Subcutaneous adipose tissue (tissue), 4 donors: ENCODE measurements around the gene ELK3. TPM values are rescaled to one million over a fixed set of nuclear protein-coding genes. Genes with fewer than 3 reads are reported as not detected.

Experiments
- total RNA-seq, 4 donors: library from RNA; depleted of rRNA; stranded (reverse); fragments of >200 nt; gene quantifications; one replicate each; pipeline ENCODE4 v1.1.0, GENCODE V29; 2016
- TF ChIP-seq, protein P1 (sequence below): fragments of 450-650 bp; IDR thresholded peaks from one replicate; pipeline ENCODE4 v1.5.1; 2016; ENCODE audit warnings: low read depth, mild to moderate bottlenecking, control low read depth, antibody characterized with exemption, moderate library complexity

The ELK3 gene
- total RNA-seq, 4 donors from 2014 or later: 15.9 to 37.3 (median 24.9) TPM

- TF ChIP-seq, protein P1, sequence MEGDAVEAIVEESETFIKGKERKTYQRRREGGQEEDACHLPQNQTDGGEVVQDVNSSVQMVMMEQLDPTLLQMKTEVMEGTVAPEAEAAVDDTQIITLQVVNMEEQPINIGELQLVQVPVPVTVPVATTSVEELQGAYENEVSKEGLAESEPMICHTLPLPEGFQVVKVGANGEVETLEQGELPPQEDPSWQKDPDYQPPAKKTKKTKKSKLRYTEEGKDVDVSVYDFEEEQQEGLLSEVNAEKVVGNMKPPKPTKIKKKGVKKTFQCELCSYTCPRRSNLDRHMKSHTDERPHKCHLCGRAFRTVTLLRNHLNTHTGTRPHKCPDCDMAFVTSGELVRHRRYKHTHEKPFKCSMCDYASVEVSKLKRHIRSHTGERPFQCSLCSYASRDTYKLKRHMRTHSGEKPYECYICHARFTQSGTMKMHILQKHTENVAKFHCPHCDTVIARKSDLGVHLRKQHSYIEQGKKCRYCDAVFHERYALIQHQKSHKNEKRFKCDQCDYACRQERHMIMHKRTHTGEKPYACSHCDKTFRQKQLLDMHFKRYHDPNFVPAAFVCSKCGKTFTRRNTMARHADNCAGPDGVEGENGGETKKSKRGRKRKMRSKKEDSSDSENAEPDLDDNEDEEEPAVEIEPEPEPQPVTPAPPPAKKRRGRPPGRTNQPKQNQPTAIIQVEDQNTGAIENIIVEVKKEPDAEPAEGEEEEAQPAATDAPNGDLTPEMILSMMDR: no peak
These were observed 108.6 kb downstream of the ELK3 start for GRCh38 chr12:96302687-96303310.

- TF ChIP-seq, protein P1: no peak
These were observed 109.5 kb downstream of the ELK3 start for GRCh38 chr12:96303653-96304052.

DNA sequence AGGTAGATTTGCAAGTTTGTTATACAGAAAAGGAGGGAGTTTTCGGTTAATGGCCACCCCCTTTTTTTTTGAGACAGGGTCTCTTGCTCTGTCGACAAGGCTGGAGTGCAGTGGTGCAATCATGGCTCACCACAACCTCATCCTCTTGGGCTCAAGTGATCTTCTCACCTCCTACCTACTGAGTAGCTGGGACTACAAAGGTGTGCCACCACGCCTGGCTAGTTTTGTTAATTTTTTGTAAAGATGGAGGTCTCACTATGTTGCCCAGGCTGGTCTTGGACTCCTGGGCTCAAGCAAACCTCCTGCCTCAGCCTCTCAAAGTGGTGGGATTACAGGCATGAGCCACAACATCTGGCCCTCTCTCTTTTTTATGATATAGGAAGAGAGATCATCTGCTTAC is 111.5 kb downstream of the ELK3 start:
- TF ChIP-seq, protein P1: no peak

- TF ChIP-seq, protein P1: no peak
These were observed 114.7 kb downstream of the ELK3 start for GRCh38 chr12:96308881-96309280.

GRCh38 chr12:96310067-96310466 is 115.9 kb downstream of the ELK3 start:
- TF ChIP-seq, protein P1: no peak

GRCh38 chr12:96311191-96311590 is 117.0 kb downstream of the ELK3 start:
- TF ChIP-seq, protein P1: no peak

DNA sequence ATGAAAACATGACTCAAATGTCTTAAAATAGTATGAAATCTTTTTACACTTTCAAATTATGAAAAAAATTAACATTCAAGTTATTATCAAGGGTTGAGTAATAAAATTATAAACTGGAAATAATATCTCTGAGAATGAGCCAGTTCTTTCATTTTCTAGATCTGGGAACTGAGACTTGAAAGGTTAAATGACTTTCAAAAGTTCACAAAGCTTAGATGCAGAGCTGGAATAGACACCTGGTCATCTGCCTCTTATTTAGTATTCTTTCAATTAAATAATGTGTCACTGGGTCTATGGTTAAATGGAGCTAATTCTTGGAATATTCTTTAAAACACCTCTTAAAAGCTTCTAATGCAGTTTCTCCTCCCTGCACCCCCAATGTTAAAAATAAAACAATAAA is 119.4 kb downstream of the ELK3 start:
- TF ChIP-seq, protein P1: no peak
